ENCODE measurements around the gene WBP2.

DNA sequence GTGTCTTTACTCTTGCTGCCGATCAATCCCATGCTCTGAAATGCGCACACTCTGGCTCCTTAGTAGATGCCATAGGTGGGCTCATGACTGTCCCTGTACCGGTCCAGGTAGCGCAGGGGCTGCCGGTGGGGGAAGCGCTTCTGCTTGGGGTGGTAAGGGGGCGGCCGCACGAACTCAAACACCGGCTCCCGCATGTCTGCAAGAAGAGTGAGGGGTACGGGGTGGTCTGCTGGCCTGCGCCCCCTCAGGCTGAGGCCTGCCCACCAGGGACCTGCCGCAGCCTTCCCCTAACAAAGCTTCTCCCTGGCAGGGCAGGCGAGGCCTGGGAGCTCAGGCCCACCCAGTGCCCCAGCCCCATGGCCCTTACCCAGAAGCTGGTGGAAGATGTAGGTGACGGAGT is 43.7 kb upstream of the WBP2 start:
- TF ChIP-seq CTCF (IDR thresholded peaks at IDR 0.05; ENCODE audit: insufficient read depth, low read depth, low read length), result no peak
- TF ChIP-seq EZH2 (IDR thresholded peaks at IDR 0.05; ENCODE audit: insufficient read depth, low read length), result no peak
